DOHH2 (cell line): ENCODE data around the gene PODN.

Experiments used
- H3F3A ChIP-seq: fragments of 200-600 bp; sonication (generic), shearing (Covaris generic); 2 replicates; pipeline ENCODE4 v1.6.0; 2016; ENCODE audit warnings: antibody characterized with exemption, mild to moderate bottlenecking; ENCODE audit not compliant: control insufficient read depth, insufficient read depth
- H3K27ac ChIP-seq: fragments of 200-600 bp; sonication (generic); 2 replicates; pipeline ENCODE4 v1.5.1; 2014; ENCODE audit warnings: low read depth, mild to moderate bottlenecking, low read length, moderate library complexity
- H3K27me3 ChIP-seq: fragments of 200-600 bp; sonication (generic); 2 replicates; pipeline ENCODE4 v1.6.1; 2014; ENCODE audit warnings: mild to moderate bottlenecking, low read length, mixed read lengths; ENCODE audit not compliant: control insufficient read depth
- H3K36me3 ChIP-seq: fragments of 200-600 bp; sonication (generic); 2 replicates; pipeline ENCODE4 v1.6.1; 2014; ENCODE audit warnings: mild to moderate bottlenecking, low read length, moderate library complexity, mixed read lengths; ENCODE audit not compliant: control insufficient read depth
- H3K4me1 ChIP-seq: fragments of 200-600 bp; sonication (generic); 2 replicates; pipeline ENCODE4 v1.6.1; 2014; ENCODE audit warnings: mild to moderate bottlenecking, low read length, mixed read lengths; ENCODE audit not compliant: control insufficient read depth
- H3K4me2 ChIP-seq: fragments of 200-600 bp; sonication (generic); 2 replicates; pipeline ENCODE4 v1.6.0; 2014; ENCODE audit warnings: mild to moderate bottlenecking, low read length, moderate library complexity
- H3K4me3 ChIP-seq: fragments of 200-600 bp; sonication (generic); 2 replicates; pipeline ENCODE4 v1.5.1; 2014; ENCODE audit warnings: mild to moderate bottlenecking, low read length, mixed read lengths
- H3K79me2 ChIP-seq: fragments of 200-600 bp; sonication (generic); 2 replicates; pipeline ENCODE4 v1.6.1; 2014; ENCODE audit warnings: mild to moderate bottlenecking, low read length, mixed read lengths; ENCODE audit not compliant: control insufficient read depth
- H3K9me2 ChIP-seq: fragments of 200-600 bp; sonication (generic); replicated peaks from 2 replicates; pipeline ENCODE4 v1.6.1; 2014; ENCODE audit warnings: mild to moderate bottlenecking, low read length, mixed read lengths; ENCODE audit not compliant: control insufficient read depth
- H3K9me3 ChIP-seq: fragments of 200-600 bp; sonication (generic); 2 replicates; pipeline ENCODE4 v1.6.1; 2014; ENCODE audit warnings: antibody characterized with exemption, low read length, mixed read lengths; ENCODE audit not compliant: control insufficient read depth, insufficient read depth
- H4K20me1 ChIP-seq: fragments of 200-600 bp; sonication (generic); 2 replicates; pipeline ENCODE4 v1.6.0; 2014; ENCODE audit warnings: low read depth, mild to moderate bottlenecking, antibody characterized with exemption, low read length, moderate library complexity; ENCODE audit not compliant: control insufficient read depth, insufficient read depth
- EZH2phosphoT487 ChIP-seq: fragments of 200-600 bp; sonication (generic); IDR thresholded peaks from 2 replicates; pipeline ENCODE4 v1.6.1; 2017; ENCODE audit warnings: borderline replicate concordance, mild to moderate bottlenecking, antibody characterized with exemption, low read length, moderate library complexity, mixed read lengths
- TF ChIP-seq, protein P1 (sequence below): fragments of 200-600 bp; sonication (generic); IDR thresholded peaks from one replicate; pipeline ENCODE4 v1.5.1; 2014; ENCODE audit warnings: antibody characterized with exemption, mild to moderate bottlenecking, low read depth, low read length; ENCODE audit not compliant: poor library complexity, severe bottlenecking

Gene PODN

DNA sequence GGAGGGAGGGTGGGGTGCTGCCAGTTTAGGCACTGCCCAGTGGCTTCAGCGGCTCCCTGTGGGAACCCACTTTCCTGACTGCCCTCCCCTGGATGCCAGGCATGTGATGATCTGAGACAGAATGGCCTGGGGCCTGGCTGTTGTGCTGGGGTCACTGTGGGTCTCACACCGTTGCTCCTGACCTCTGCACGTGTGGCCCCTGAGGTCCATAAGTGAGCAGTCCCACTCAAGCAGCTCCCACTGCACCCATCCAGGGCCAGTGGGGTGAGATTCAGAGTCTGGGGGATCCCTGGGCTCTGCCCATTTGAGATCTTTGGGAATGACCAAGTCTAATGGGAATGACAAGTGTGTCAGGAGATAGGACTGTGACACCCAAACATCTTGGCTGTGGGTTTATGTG lies 18.0 kb downstream of the PODN start:
- Histone ChIP-seq H3K36me3 (no peaks in the 10 kb centered on the region), H3K27me3 (no peaks in the 10 kb centered on the region), H3K4me1 (no peaks in the 10 kb centered on the region), H3K9me3 (no peaks in the 10 kb centered on the region), H3K27ac (no peak overlapping the region), H3K9me2 (no peaks in the 10 kb centered on the region), H4K20me1 (no peaks in the 10 kb centered on the region), H3K4me2 (no peak overlapping the region), H3K79me2 (no peaks in the 10 kb centered on the region), H3K4me3 (no peak overlapping the region), H3F3A (no peaks in the 10 kb centered on the region)
- TF ChIP-seq, protein P1, sequence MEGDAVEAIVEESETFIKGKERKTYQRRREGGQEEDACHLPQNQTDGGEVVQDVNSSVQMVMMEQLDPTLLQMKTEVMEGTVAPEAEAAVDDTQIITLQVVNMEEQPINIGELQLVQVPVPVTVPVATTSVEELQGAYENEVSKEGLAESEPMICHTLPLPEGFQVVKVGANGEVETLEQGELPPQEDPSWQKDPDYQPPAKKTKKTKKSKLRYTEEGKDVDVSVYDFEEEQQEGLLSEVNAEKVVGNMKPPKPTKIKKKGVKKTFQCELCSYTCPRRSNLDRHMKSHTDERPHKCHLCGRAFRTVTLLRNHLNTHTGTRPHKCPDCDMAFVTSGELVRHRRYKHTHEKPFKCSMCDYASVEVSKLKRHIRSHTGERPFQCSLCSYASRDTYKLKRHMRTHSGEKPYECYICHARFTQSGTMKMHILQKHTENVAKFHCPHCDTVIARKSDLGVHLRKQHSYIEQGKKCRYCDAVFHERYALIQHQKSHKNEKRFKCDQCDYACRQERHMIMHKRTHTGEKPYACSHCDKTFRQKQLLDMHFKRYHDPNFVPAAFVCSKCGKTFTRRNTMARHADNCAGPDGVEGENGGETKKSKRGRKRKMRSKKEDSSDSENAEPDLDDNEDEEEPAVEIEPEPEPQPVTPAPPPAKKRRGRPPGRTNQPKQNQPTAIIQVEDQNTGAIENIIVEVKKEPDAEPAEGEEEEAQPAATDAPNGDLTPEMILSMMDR: no peak
- no peak for TF ChIP-seq EZH2phosphoT487

GRCh38 chr1:53080769-53081168 lies 18.8 kb downstream of the PODN start:
- Histone ChIP-seq H3K79me2 (no peaks in the 10 kb centered on the region), H3K4me2 (no peak overlapping the region), H3K36me3 (no peaks in the 10 kb centered on the region)

DNA sequence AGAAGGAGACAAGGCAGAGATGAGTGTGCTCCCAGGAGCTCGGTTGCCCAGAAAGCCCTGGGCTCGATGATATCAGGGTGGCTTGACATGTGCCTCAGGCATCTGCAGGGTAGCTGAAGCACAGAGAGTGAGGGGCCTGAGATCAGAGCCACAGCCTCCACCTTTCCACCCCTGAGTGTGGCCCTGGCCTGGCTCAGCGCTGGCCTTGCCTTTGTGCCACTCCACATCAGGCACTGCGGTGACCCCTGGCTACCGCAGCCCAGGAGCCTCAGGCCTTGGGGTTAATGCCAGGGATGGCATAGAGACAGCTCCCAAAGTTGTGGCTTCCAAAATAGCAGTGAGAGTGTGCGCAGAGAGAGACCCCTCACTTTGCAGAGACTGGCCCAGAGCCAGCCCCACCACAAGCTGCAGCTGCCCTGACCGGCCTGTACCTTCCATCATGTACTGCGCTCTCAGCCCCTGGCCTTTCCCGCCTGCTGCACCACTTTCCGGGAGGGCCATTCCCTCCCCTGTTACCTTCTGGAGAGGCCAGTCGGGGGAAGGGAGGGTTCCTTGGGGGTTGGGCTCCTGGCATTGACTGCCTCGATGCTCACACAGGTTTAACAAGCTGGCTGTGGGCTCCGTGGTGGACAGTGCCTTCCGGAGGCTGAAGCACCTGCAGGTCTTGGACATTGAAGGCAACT lies 19.5 kb downstream of the PODN start:
- TF ChIP-seq, protein P1: no peak
- no peak for TF ChIP-seq EZH2phosphoT487
- H3K27ac ChIP-seq: no peak overlapping the region
- no peaks in the 10 kb centered on the region for H4K20me1 ChIP-seq
- no peaks in the 10 kb centered on the region for H3K4me1 ChIP-seq
- no peaks in the 10 kb centered on the region for H3K36me3 ChIP-seq
- H3K27me3 ChIP-seq: no peaks in the 10 kb centered on the region
- H3K9me2 ChIP-seq: no peaks in the 10 kb centered on the region
- no peak overlapping the region for H3K4me3 ChIP-seq
- H3K4me2 ChIP-seq: no peak overlapping the region
- no peaks in the 10 kb centered on the region for H3K9me3 ChIP-seq
- no peaks in the 10 kb centered on the region for H3F3A ChIP-seq
- H3K79me2 ChIP-seq: no peaks in the 10 kb centered on the region

More at GRCh38 chr1:53080769-53081168, 18.8 kb downstream of the PODN start:
- no peaks in the 10 kb centered on the region for H4K20me1 ChIP-seq
- H3K4me1 ChIP-seq: no peaks in the 10 kb centered on the region
- H3K9me2 ChIP-seq: no peaks in the 10 kb centered on the region
- no peaks in the 10 kb centered on the region for H3F3A ChIP-seq
- H3K9me3 ChIP-seq: no peaks in the 10 kb centered on the region
- no peaks in the 10 kb centered on the region for H3K27me3 ChIP-seq
- no peak overlapping the region for H3K27ac ChIP-seq
- TF ChIP-seq EZH2phosphoT487: no peak
- TF ChIP-seq, protein P1: no peak
- H3K4me3 ChIP-seq: no peak overlapping the region
